HCT116 (cell line): ENCODE results near the gene SH2B3.

Experiments used
- CTCF ChIP-seq, 3 experiments: fragments of 200-600 bp in 1 of 3; sonication (generic) in 1 of 3; IDR thresholded peaks in 2 of 3; conservative IDR thresholded peaks in 1 of 3; 2 replicates each; pipeline ENCODE4 v1.5.1; 2012 to 2017; ENCODE audit warnings: low read depth in 2 of 3, low read length in 2 of 3, antibody characterized with exemption in 1 of 3, borderline replicate concordance in 1 of 3, control low read depth in 1 of 3, mild to moderate bottlenecking in 1 of 3, mixed read lengths in 1 of 3, mixed run types in 1 of 3, moderate library complexity in 1 of 3; ENCODE audit not compliant: insufficient read depth in 1 of 3
- EZH2 ChIP-seq: fragments of 200-600 bp; sonication (generic); IDR thresholded peaks from 2 replicates; pipeline ENCODE4 v1.6.1; 2017; ENCODE audit warnings: antibody characterized with exemption, mixed run types
- MAX ChIP-seq: IDR thresholded peaks from 2 replicates; pipeline ENCODE4 v1.6.1; 2012
- POLR2A ChIP-seq: IDR thresholded peaks from 2 replicates; pipeline ENCODE4 v1.7.0; 2011; ENCODE audit warnings: borderline replicate concordance; ENCODE audit not compliant: insufficient read depth, insufficient read length; ENCODE audit errors: extremely low read depth
- POLR2AphosphoS5 ChIP-seq: IDR thresholded peaks from 2 replicates; pipeline ENCODE4 v1.6.1; 2011; ENCODE audit warnings: mild to moderate bottlenecking, low read depth, low read length, moderate library complexity
- REST ChIP-seq: IDR thresholded peaks from 2 replicates; pipeline ENCODE4 v1.6.1; 2012; ENCODE audit warnings: low read depth
- SRF ChIP-seq: IDR thresholded peaks from 2 replicates; pipeline ENCODE4 v1.6.1; 2012; ENCODE audit warnings: low read depth
- TCF7L2 ChIP-seq: IDR thresholded peaks from 2 replicates; pipeline ENCODE4 v1.7.0; 2011; ENCODE audit warnings: borderline replicate concordance, inconsistent platforms; ENCODE audit not compliant: insufficient read depth, insufficient read length; ENCODE audit errors: extremely low read depth
- ZBTB33 ChIP-seq: IDR thresholded peaks from 2 replicates; pipeline ENCODE4 v1.6.1; 2011; ENCODE audit warnings: mild to moderate bottlenecking, low read length, moderate library complexity; ENCODE audit not compliant: insufficient replicate concordance; ENCODE audit errors: extremely low read depth

GRCh38 chr12:111412007-111412829 lies 6.5 kb downstream of the SH2B3 start:
- no peak for TF ChIP-seq CTCF (IDR thresholded peaks at IDR 0.05 in 2 of 3, conservative IDR thresholded peaks at IDR 0.05 in 1 of 3; ENCODE audit: borderline replicate concordance in 1 of 3, insufficient read depth in 1 of 3, low read depth in 2 of 3, low read length in 2 of 3)
- no peak for TF ChIP-seq ZBTB33
- TF ChIP-seq MAX = no peak
- no peak for TF ChIP-seq REST
- no peak for TF ChIP-seq POLR2AphosphoS5
- no peak for TF ChIP-seq POLR2A
- no peak for TF ChIP-seq TCF7L2
- TF ChIP-seq EZH2 = no peak
- TF ChIP-seq SRF = no peak
